Mucosa of stomach (tissue), 1 donor: ENCODE results near the gene FAM221B.

Experiments
- H3K27me3 ChIP-seq: one replicate; pipeline ENCODE4 v1.7.0; 2013; ENCODE audit warnings: mild to moderate bottlenecking, low read length; ENCODE audit not compliant: control insufficient read depth, insufficient read depth
- H3K36me3 ChIP-seq: one replicate; pipeline ENCODE4 v1.7.0; 2013; ENCODE audit warnings: low read length; ENCODE audit not compliant: control insufficient read depth, insufficient read depth
- H3K4me1 ChIP-seq: one replicate; pipeline ENCODE4 v1.7.0; 2013; ENCODE audit warnings: mild to moderate bottlenecking, low read length; ENCODE audit not compliant: control insufficient read depth, insufficient read depth
- H3K4me3 ChIP-seq: one replicate; pipeline ENCODE4 v1.7.0; 2013; ENCODE audit warnings: low read length
- H3K9ac ChIP-seq: one replicate; pipeline ENCODE4 v1.7.0; 2013; ENCODE audit warnings: mild to moderate bottlenecking, low read length, moderate library complexity
- H3K9me3 ChIP-seq: one replicate; pipeline ENCODE4 v1.7.0; 2013; ENCODE audit warnings: mild to moderate bottlenecking, low read length, moderate library complexity; ENCODE audit not compliant: control insufficient read depth
- donor health status: Pancreatic carcinoma.

The FAM221B gene

GRCh38 chr9:35813434-35814105 is 15.0 kb downstream of the FAM221B start:
- no peaks in the 10 kb centered on the region for H3K36me3 ChIP-seq
- H3K4me3 ChIP-seq, result no peak overlapping the region
- no peaks in the 10 kb centered on the region for H3K27me3 ChIP-seq
- peak overlapping the region; percentile 94 for H3K9ac ChIP-seq
- no peaks in the 10 kb centered on the region for H3K9me3 ChIP-seq
- H3K4me1 ChIP-seq, result peaks cover 26% of the 10 kb centered on the region

GRCh38 chr9:35812025-35812602 is 16.4 kb downstream of the FAM221B start, which contains the start of gene SPAG8:
Gene SPAG8 (minus strand): TSS chr9:35812262. CDS start chr9:35812147, 115 bp downstream.
- Histone ChIP-seq H3K27me3 (no peaks in the 10 kb centered on the region), H3K9ac (peak within 1 kb of the TSS; percentile 53), H3K4me1 (peaks cover 26% of the 10 kb centered on the region), H3K4me3 (peak within 1 kb of the TSS; percentile 32), H3K36me3 (no peaks in the 10 kb centered on the region), H3K9me3 (no peaks in the 10 kb centered on the region)

DNA sequence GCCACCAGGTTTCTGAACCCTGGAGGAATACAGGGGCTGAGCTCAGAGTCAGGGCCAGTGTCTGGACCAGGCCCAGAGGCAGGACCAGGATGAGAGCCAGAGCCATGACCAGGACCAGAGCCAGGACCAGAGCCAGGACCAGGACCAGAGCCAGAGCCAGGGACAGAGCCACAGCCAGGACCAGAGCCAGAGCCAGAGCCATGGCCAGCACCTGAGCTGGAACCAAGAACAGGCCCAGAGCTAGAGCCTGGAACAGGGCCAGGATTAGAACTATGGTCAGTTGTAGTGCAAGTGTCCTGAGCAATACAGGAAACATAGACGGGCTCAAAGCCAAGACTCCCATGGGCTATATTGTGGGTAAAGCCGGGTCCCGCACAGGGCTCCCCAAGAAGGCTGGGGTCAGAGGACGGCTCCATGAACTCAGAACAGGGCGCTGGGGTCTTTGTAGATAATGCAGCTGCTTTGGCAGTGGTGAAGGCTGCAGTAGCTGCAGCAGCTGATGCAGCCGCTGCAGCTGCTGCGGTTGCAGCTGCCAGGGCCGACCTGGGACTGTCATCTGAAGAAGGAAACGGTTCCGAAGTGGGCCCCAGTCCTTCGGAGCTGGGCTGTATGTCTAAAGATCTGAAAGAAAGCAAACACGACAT is 17.0 kb downstream of the FAM221B start:
- Histone ChIP-seq H3K4me1 (peaks cover 26% of the 10 kb centered on the region), H3K4me3 (peak overlapping the region; percentile 32), H3K27me3 (no peaks in the 10 kb centered on the region), H3K9ac (no peak overlapping the region), H3K36me3 (no peaks in the 10 kb centered on the region), H3K9me3 (no peaks in the 10 kb centered on the region)

- H3K4me3 ChIP-seq, result no peak overlapping the region
- peaks cover 26% of the 10 kb centered on the region for H3K4me1 ChIP-seq
- H3K27me3 ChIP-seq, result no peaks in the 10 kb centered on the region
- H3K36me3 ChIP-seq, result no peaks in the 10 kb centered on the region
- no peak overlapping the region for H3K9ac ChIP-seq
- H3K9me3 ChIP-seq, result no peaks in the 10 kb centered on the region
Observed at GRCh38 chr9:35810122-35810521, 18.4 kb downstream of the FAM221B start.

DNA sequence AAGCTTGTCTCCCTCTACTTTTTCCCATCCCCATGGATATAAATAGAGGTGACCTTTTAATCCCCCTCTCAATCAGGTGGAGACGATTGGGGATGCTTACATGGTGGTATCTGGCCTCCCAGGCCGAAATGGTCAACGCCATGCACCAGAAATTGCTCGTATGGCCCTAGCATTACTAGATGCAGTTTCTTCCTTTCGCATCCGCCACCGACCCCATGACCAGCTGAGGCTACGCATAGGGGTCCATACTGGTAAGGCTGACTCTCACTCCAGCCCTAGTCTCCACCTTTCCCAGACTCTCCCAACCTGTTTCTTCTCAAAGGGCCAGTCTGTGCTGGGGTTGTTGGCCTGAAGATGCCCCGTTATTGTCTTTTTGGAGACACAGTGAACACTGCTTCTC is 20.1 kb downstream of the FAM221B start:
- Histone ChIP-seq H3K9ac (no peak overlapping the region), H3K4me3 (no peak overlapping the region), H3K36me3 (no peaks in the 10 kb centered on the region), H3K27me3 (no peaks in the 10 kb centered on the region), H3K4me1 (peaks cover 16% of the 10 kb centered on the region), H3K9me3 (no peaks in the 10 kb centered on the region)

DNA sequence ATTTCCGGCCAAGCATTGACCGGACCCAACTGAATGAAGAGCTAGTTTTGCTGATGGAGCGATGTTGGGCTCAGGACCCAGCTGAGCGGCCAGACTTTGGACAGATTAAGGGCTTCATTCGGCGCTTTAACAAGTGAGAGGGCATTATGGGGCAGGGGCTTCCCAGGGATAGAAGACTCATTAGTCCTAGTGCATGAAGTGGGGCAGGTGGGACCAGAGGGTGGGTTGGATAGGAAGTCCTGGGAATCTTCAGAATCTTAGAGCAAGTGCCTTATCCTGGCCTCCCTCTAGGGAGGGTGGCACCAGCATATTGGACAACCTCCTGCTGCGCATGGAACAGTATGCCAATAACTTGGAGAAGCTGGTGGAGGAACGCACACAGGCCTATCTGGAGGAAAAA is 22.4 kb downstream of the FAM221B start:
- H3K4me1 ChIP-seq, result no peaks in the 10 kb centered on the region

DNA sequence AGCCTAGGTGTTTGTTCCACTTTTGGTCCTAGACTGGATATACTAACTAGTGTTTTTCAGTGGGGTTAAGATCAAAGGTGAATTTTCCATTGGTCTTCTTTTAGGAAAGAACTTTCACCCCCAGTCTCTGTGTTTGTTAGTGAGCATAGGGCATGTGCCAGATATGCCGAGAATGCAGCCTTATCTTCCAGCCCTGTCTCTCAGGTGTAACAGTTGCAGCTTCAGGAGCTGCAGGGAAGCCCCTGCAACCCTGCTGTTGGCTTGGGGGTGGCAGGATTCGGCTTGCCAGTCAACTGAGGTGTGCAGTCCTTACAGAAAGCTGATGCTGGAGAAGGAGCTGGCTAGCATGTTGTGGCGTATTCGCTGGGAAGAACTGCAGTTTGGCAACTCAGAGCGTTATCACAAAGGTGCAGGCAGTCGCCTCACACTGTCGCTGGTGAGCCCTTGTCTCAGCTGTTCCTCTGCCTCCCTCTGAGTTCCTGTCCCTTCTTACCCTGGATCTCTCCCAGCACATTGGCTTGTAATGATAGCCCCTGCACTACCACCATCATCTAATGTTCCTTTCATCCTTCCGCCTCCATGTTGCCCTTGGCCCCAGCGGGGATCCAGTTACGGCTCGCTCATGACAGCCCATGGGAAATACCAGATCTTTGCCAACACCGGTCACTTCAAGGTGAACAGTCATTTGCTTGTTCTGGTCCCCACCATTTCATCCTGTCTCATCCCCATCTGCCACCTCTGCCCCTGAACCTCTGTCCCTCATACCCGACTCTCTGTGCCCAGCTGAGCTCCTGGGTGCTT is 27.0 kb downstream of the FAM221B start:
- Histone ChIP-seq H3K27me3 (no peaks in the 10 kb centered on the region), H3K4me3 (no peak overlapping the region), H3K36me3 (no peaks in the 10 kb centered on the region), H3K4me1 (no peaks in the 10 kb centered on the region), H3K9me3 (no peaks in the 10 kb centered on the region), H3K9ac (no peak overlapping the region)

More for the DNA sequence above, 22.4 kb downstream of the FAM221B start:
- Histone ChIP-seq H3K36me3 (no peaks in the 10 kb centered on the region), H3K9me3 (no peaks in the 10 kb centered on the region), H3K4me3 (no peak overlapping the region), H3K27me3 (no peaks in the 10 kb centered on the region), H3K9ac (no peak overlapping the region)

GRCh38 chr9:35800530-35800929 is 28.0 kb downstream of the FAM221B start:
- H3K36me3 ChIP-seq, result no peaks in the 10 kb centered on the region

DNA sequence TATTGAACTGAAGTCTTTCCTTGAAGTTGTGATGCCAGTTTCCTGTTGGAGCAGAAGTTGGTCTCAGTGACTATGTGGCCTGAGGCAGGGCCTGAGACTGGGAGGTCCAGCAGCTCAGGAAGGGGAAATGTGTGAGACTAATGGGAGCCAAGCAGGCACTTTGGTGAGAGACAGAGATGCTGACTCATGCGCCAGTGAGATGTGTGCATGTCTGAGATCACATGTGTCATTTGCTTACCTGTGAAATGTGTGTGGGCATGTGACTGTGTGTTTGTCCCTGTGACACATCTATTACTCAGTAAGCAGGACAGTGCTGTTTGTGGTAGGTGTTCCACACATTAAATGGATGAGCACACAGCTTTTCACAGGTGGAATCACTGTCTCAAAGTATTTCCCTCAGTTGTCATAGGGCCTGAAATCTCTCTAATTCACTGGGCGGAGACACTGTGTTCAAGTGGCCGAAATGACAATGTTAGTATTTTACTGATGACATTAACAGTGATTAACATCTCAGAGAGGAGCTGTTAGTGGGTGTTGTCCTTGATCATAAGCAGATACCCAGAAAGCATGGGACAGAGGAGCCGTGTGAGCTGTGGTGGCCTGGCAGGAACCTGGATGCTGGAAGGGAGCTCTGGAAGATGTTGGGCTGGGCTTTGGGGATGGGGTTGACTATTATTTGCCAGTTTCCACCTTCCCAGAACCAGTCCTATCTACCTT is 29.7 kb downstream of the FAM221B start:
- no peaks in the 10 kb centered on the region for H3K36me3 ChIP-seq
- H3K9ac ChIP-seq, result no peak overlapping the region
- no peak overlapping the region for H3K4me3 ChIP-seq
- H3K9me3 ChIP-seq, result no peaks in the 10 kb centered on the region
- no peaks in the 10 kb centered on the region for H3K4me1 ChIP-seq
- H3K27me3 ChIP-seq, result no peaks in the 10 kb centered on the region

More at GRCh38 chr9:35800530-35800929, 28.0 kb downstream of the FAM221B start:
- no peak overlapping the region for H3K4me3 ChIP-seq
- H3K4me1 ChIP-seq, result no peaks in the 10 kb centered on the region
- no peak overlapping the region for H3K9ac ChIP-seq
- no peaks in the 10 kb centered on the region for H3K9me3 ChIP-seq
- no peaks in the 10 kb centered on the region for H3K27me3 ChIP-seq

GRCh38 chr9:35797311-35798109 is 31.0 kb downstream of the FAM221B start:
- no peak overlapping the region for H3K4me3 ChIP-seq

GRCh38 chr9:35795695-35796094 is 32.8 kb downstream of the FAM221B start:
- Histone ChIP-seq H3K4me1 (peaks cover under 1% of the 10 kb centered on the region), H3K27me3 (no peaks in the 10 kb centered on the region), H3K9ac (no peak overlapping the region), H3K9me3 (no peaks in the 10 kb centered on the region), H3K36me3 (no peaks in the 10 kb centered on the region), H3K4me3 (no peak overlapping the region)

More at GRCh38 chr9:35797311-35798109, 31.0 kb downstream of the FAM221B start:
- Histone ChIP-seq H3K36me3 (no peaks in the 10 kb centered on the region), H3K9ac (no peak overlapping the region), H3K9me3 (no peaks in the 10 kb centered on the region), H3K4me1 (no peaks in the 10 kb centered on the region), H3K27me3 (no peaks in the 10 kb centered on the region)
